Activated CD8-positive, alpha-beta T cell treated with anti-CD3 and anti-CD28 coated beads, Interleukin-2, amount 10 ng/mL, durations not matched to agents 7 days and 5 days (primary cell): ENCODE results near the gene JDP2. TPM values are rescaled to one million over a fixed set of nuclear protein-coding genes. Genes with fewer than 3 reads are reported as not detected.

ENCODE experiments used
- ATAC-seq: fragments of 150-1000 bp; cut with Tn5 transposase; one replicate; pipeline ENCODE4 v1.10.0; 2021; ENCODE audit warnings: moderate library complexity
- CTCF ChIA-PET: fragments of 350-600 bp; sonication (Branson Sonifier 250); formaldehyde crosslinking; loops from one replicate; lab custom pipeline; 2021; ENCODE audit warnings: antibody characterized with exemption; lab: Charles Lee
- POLR2A ChIA-PET: fragments of 350-600 bp; sonication (Branson Sonifier 250); formaldehyde crosslinking; loops from one replicate; lab custom pipeline; 2021; ENCODE audit warnings: antibody characterized with exemption; lab: Charles Lee
- DNase-seq: peaks from one replicate; pipeline ENCODE4 v3.0.0-alpha.2; 2020
- H3K27ac Mint-ChIP-seq: one replicate; pipeline ENCODE4 v1.8.0; 2021; ENCODE audit warnings: mild to moderate bottlenecking, mixed read lengths
- H3K27me3 Mint-ChIP-seq: one replicate; pipeline ENCODE4 v1.8.0; 2021; ENCODE audit warnings: low read depth, mixed read lengths
- H3K36me3 Mint-ChIP-seq: one replicate; pipeline ENCODE4 v1.8.0; 2021; ENCODE audit warnings: low read depth, mixed read lengths
- H3K4me1 Mint-ChIP-seq: one replicate; pipeline ENCODE4 v1.8.0; 2021; ENCODE audit warnings: low read depth, mixed read lengths
- H3K4me3 Mint-ChIP-seq: one replicate; pipeline ENCODE4 v1.8.0; 2021; ENCODE audit warnings: mild to moderate bottlenecking, mixed read lengths
- H3K9me3 Mint-ChIP-seq: one replicate; pipeline ENCODE4 v1.8.0; 2022; ENCODE audit warnings: mixed read lengths; ENCODE audit not compliant: insufficient read depth
- total RNA-seq, 2 experiments: library from RNA; stranded (reverse); gene quantifications; one replicate each; pipeline ENCODE4 v1.2.3, GENCODE V29; 2021

The JDP2 gene
- total RNA-seq, 2 experiments from 2014 or later: 0.71 to 1.4 TPM

- no peak for DNase-seq
- Mint-ChIP-seq H3K27me3 (no peaks in the 10 kb centered on the region), H3K36me3 (peaks cover 13% of the 10 kb centered on the region), H3K27ac (no peak overlapping the region), H3K4me3 (no peak overlapping the region), H3K4me1 (peaks cover 19% of the 10 kb centered on the region), H3K9me3 (peaks cover 45% of the 10 kb centered on the region)
- no peak for ATAC-seq
- ChIA-PET CTCF (no interaction called here), POLR2A (no interaction called here)
Observed at GRCh38 chr14:75510547-75510946, 82.7 kb downstream of the JDP2 start.

DNA sequence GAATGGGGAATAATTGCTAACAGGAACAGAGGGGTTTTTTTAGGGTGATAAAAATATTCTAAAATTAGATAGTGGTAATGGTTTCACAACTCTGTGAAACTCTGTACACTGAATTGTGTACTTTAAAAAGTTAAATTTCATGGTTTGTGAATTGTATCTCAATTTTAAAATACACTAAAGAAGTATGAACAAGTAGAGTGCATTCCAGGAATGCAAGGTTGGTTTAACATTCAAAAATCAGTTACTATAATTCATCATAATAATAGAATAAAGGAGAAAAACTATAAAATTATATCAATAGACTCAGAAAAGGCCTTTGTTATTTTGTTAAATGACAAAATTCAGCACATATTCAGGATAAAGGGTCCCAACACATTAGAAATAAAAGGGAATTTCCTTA lies 83.4 kb downstream of the JDP2 start:
- ATAC-seq: no peak
- Mint-ChIP-seq H3K27ac (no peak overlapping the region), H3K9me3 (peaks cover 41% of the 10 kb centered on the region), H3K27me3 (no peaks in the 10 kb centered on the region), H3K4me1 (peaks cover 26% of the 10 kb centered on the region), H3K4me3 (no peak overlapping the region), H3K36me3 (peaks cover 13% of the 10 kb centered on the region)
- POLR2A ChIA-PET: no interaction called here
- CTCF ChIA-PET: interaction anchor here (1.6 kb wide), 1 partner anchor 22 kb away, joined by 6 read pairs; no protein-coding TSS in a partner anchor
- DNase-seq: no peak

GRCh38 chr14:75513911-75514672 lies 86.3 kb downstream of the JDP2 start:
- POLR2A ChIA-PET: interaction anchor here (0.7 to 1.7 kb wide), 3 partner anchors 9 to 399 kb away, joined by 4 to 5 read pairs (median 5); no protein-coding TSS in a partner anchor
- Mint-ChIP-seq H3K9me3 (peaks cover 23% of the 10 kb centered on the region), H3K4me3 (no peak overlapping the region), H3K4me1 (peaks cover 34% of the 10 kb centered on the region), H3K27ac (no peak overlapping the region), H3K27me3 (no peaks in the 10 kb centered on the region), H3K36me3 (peaks cover 13% of the 10 kb centered on the region)
- no peak for ATAC-seq
- CTCF ChIA-PET: interaction anchor here (0.8 to 2.7 kb wide), 11 partner anchors 9 to 143 kb away, joined by 3 to 10 read pairs (median 5); no protein-coding TSS in a partner anchor
- DNase-seq: no peak

GRCh38 chr14:75514673-75515628 lies 87.1 kb downstream of the JDP2 start:
- ChIA-PET POLR2A (interaction anchor here (0.7 to 1.7 kb wide), 6 partner anchors 8 to 399 kb away, joined by 3 to 5 read pairs (median 4); no protein-coding TSS in a partner anchor), CTCF (interaction anchor here (0.8 to 2.7 kb wide), 21 partner anchors 8 to 205 kb away, joined by 3 to 20 read pairs (median 4); no protein-coding TSS in a partner anchor)

GRCh38 chr14:75515629-75515996 lies 87.8 kb downstream of the JDP2 start:
- Mint-ChIP-seq H3K4me1 (peaks cover 40% of the 10 kb centered on the region), H3K4me3 (peak overlapping the region; percentile 79), H3K9me3 (peaks cover 14% of the 10 kb centered on the region), H3K36me3 (peaks cover 8% of the 10 kb centered on the region), H3K27me3 (no peaks in the 10 kb centered on the region), H3K27ac (peak overlapping the region; percentile 95)
- DNase-seq: no peak
- no peak for ATAC-seq
- CTCF ChIA-PET: interaction anchor here (0.9 to 2.7 kb wide), 12 partner anchors 8 to 205 kb away, joined by 3 to 20 read pairs (median 4); no protein-coding TSS in a partner anchor
- POLR2A ChIA-PET: interaction anchor here (0.8 to 1.7 kb wide), 4 partner anchors 19 to 89 kb away, joined by 3 to 5 read pairs (median 4); no protein-coding TSS in a partner anchor

More at GRCh38 chr14:75514673-75515628, 87.1 kb downstream of the JDP2 start:
- H3K4me3 Mint-ChIP-seq: peak overlapping the region; percentile 79
- ATAC-seq: peak; percentile 77
- peaks cover 36% of the 10 kb centered on the region for H3K4me1 Mint-ChIP-seq
- no peaks in the 10 kb centered on the region for H3K27me3 Mint-ChIP-seq
- H3K9me3 Mint-ChIP-seq: peaks cover 20% of the 10 kb centered on the region
- peaks cover 11% of the 10 kb centered on the region for H3K36me3 Mint-ChIP-seq
- H3K27ac Mint-ChIP-seq: peak overlapping the region; percentile 95
- peak; percentile 61 for DNase-seq

- peak; percentile 60 for DNase-seq
- CTCF ChIA-PET: interaction anchor here (0.5 to 6.3 kb wide), 17 partner anchors 8 to 146 kb away, joined by 3 to 58 read pairs (median 6); no protein-coding TSS in a partner anchor
- no peaks in the 10 kb centered on the region for H3K9me3 Mint-ChIP-seq
Observed at GRCh38 chr14:75518625-75519024, 90.8 kb downstream of the JDP2 start.

DNA sequence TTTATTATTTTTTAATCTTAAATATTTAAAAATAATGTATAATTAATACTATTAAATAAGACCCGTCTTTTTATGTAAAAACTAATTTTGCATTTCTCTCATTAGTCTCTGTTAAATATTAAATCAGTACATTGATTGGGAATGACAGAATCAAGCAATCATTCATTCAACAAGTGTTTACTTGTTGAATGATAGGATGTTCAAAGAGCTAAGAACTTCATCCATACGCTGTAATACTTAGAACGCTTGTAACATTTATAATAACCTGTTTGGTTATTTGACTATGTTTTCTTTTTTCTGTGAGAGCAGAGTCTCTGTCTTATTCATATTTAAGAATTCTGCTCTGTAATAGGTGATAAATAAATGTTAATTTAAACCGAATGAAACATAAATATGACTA lies 91.6 kb downstream of the JDP2 start:
- ATAC-seq (no peak), DNase-seq (no peak)
- no peak overlapping the region for H3K4me3 Mint-ChIP-seq
- peaks cover 13% of the 10 kb centered on the region for H3K36me3 Mint-ChIP-seq
- ChIA-PET POLR2A (interaction anchor here (0.8 kb wide), 1 partner anchor 153 kb away, joined by 3 read pairs; no protein-coding TSS in a partner anchor), CTCF (interaction anchor here (1.2 to 6.3 kb wide), 14 partner anchors 8 to 135 kb away, joined by 3 to 58 read pairs (median 6); no protein-coding TSS in a partner anchor)
- H3K27me3 Mint-ChIP-seq: no peaks in the 10 kb centered on the region
- no peaks in the 10 kb centered on the region for H3K9me3 Mint-ChIP-seq
- no peak overlapping the region for H3K27ac Mint-ChIP-seq
- peaks cover 61% of the 10 kb centered on the region for H3K4me1 Mint-ChIP-seq

More at GRCh38 chr14:75518625-75519024, 90.8 kb downstream of the JDP2 start:
- POLR2A ChIA-PET: interaction anchor here (0.8 kb wide), 1 partner anchor 154 kb away, joined by 3 read pairs; no protein-coding TSS in a partner anchor
- H3K27ac Mint-ChIP-seq: no peak overlapping the region
- H3K4me3 Mint-ChIP-seq: no peak overlapping the region
- H3K27me3 Mint-ChIP-seq: no peaks in the 10 kb centered on the region
- no peak for ATAC-seq
- peaks cover 5% of the 10 kb centered on the region for H3K36me3 Mint-ChIP-seq
- H3K4me1 Mint-ChIP-seq: peaks cover 60% of the 10 kb centered on the region

GRCh38 chr14:75519826-75520728 lies 92.3 kb downstream of the JDP2 start:
- DNase-seq (no peak), ATAC-seq (no peak)
- Mint-ChIP-seq H3K36me3 (peaks cover 20% of the 10 kb centered on the region), H3K9me3 (no peaks in the 10 kb centered on the region), H3K27me3 (no peaks in the 10 kb centered on the region), H3K27ac (no peak overlapping the region), H3K4me1 (peaks cover 62% of the 10 kb centered on the region), H3K4me3 (no peak overlapping the region)
- CTCF ChIA-PET: interaction anchor here (0.6 to 6.3 kb wide), 19 partner anchors 8 to 225 kb away, joined by 3 to 58 read pairs (median 6); no protein-coding TSS in a partner anchor
- POLR2A ChIA-PET: interaction anchor here (0.8 to 3.8 kb wide), 3 partner anchors 24 to 47 kb away, joined by 4 to 19 read pairs (median 8); no protein-coding TSS in a partner anchor

GRCh38 chr14:75520852-75521251 lies 93.0 kb downstream of the JDP2 start:
- Mint-ChIP-seq H3K4me3 (peak overlapping the region; percentile 24), H3K27me3 (no peaks in the 10 kb centered on the region), H3K9me3 (no peaks in the 10 kb centered on the region), H3K4me1 (peaks cover 62% of the 10 kb centered on the region), H3K36me3 (peaks cover 27% of the 10 kb centered on the region), H3K27ac (peak overlapping the region; percentile 60)
- ATAC-seq (no peak), DNase-seq (no peak)
- ChIA-PET CTCF (interaction anchor here (1.1 to 6.3 kb wide), 11 partner anchors 9 to 226 kb away, joined by 3 to 58 read pairs (median 16); no protein-coding TSS in a partner anchor), POLR2A (interaction anchor here (0.8 to 4.6 kb wide), 6 partner anchors 8 to 451 kb away, joined by 3 to 56 read pairs (median 6); partner anchors contain the start of gene ZC2HC1C)
